GM23338 (cell line): ENCODE results near the gene NUB1.

Experiments
- CREB1 ChIP-seq: fragments of 250-450 bp; sonication (Bioruptor Pico); IDR thresholded peaks from 2 replicates; pipeline ENCODE4 v1.5.0; 2020; ENCODE audit warnings: low read depth, mild to moderate bottlenecking, moderate library complexity
- CTCF ChIP-seq, 2 experiments: fragments of 200-600 bp in 1 of 2; sonication (generic) in 1 of 2; conservative IDR thresholded peaks; 2 replicates each; pipeline versions ENCODE4 v1.5.1 to v1.6.1; 2016 to 2017; ENCODE audit warnings: antibody characterized with exemption in 2 of 2, low read depth in 2 of 2, mild to moderate bottlenecking in 2 of 2, moderate library complexity in 1 of 2
- ETS1 ChIP-seq: IDR thresholded peaks from 2 replicates; pipeline ENCODE4 v1.6.1; 2016; ENCODE audit warnings: antibody characterized with exemption
- EZH2 ChIP-seq: fragments of 200-600 bp; sonication (generic); IDR thresholded peaks from one replicate; pipeline ENCODE4 v1.8.0; 2017; ENCODE audit warnings: antibody characterized with exemption, mild to moderate bottlenecking, low read depth; ENCODE audit not compliant: unreplicated experiment
- EZH2phosphoT487 ChIP-seq: fragments of 200-600 bp; sonication (generic); IDR thresholded peaks from one replicate; pipeline ENCODE4 v1.8.1; 2018; ENCODE audit warnings: antibody characterized with exemption; ENCODE audit not compliant: unreplicated experiment
- JUNB ChIP-seq: IDR thresholded peaks from one replicate; pipeline ENCODE4 v1.6.1; 2016; ENCODE audit warnings: antibody characterized with exemption; ENCODE audit not compliant: unreplicated experiment
- NANOG ChIP-seq: IDR thresholded peaks from 2 replicates; pipeline ENCODE4 v1.6.1; 2016; ENCODE audit warnings: antibody characterized with exemption, borderline replicate concordance
- POLR2AphosphoS5 ChIP-seq: IDR thresholded peaks from 2 replicates; pipeline ENCODE4 v1.6.1; 2016; ENCODE audit warnings: antibody characterized with exemption, low read depth
- REST ChIP-seq: IDR thresholded peaks from one replicate; pipeline ENCODE4 v1.6.1; 2018; ENCODE audit warnings: antibody characterized with exemption; ENCODE audit not compliant: unreplicated experiment
- ZNF114 ChIP-seq: fragments of 250-450 bp; sonication (Bioruptor Pico); IDR thresholded peaks from 2 replicates; pipeline ENCODE4 v1.5.0; 2020; ENCODE audit warnings: mild to moderate bottlenecking, moderate library complexity
- ZNF331 ChIP-seq: fragments of 250-450 bp; sonication (Bioruptor Pico); IDR thresholded peaks from 2 replicates; pipeline ENCODE4 v1.5.0; 2020; ENCODE audit warnings: low read depth, mild to moderate bottlenecking, moderate library complexity

- TF ChIP-seq CTCF (conservative IDR thresholded peaks at IDR 0.05; ENCODE audit: low read depth in 2 of 2): no peak
- TF ChIP-seq EZH2: no peak
- no peak for TF ChIP-seq EZH2phosphoT487
- no peak for TF ChIP-seq JUNB
- no peak for TF ChIP-seq REST
- TF ChIP-seq CREB1 (CRISPR knock-in tag): no peak
- no peak for TF ChIP-seq POLR2AphosphoS5
- TF ChIP-seq ZNF331 (CRISPR knock-in tag): no peak
- TF ChIP-seq ZNF114 (CRISPR knock-in tag): no peak
- no peak for TF ChIP-seq NANOG
- no peak for TF ChIP-seq ETS1
These were observed 18.7 kb upstream of the NUB1 start for GRCh38 chr7:151322906-151323305.
